H1 (cell line): ENCODE measurements around the gene REG4.

Source experiments
- CHD2 ChIP-seq: IDR thresholded peaks from 2 replicates; pipeline ENCODE4 v1.6.1; 2012; ENCODE audit warnings: low read length, improper control_type of control experiment
- EGR1 ChIP-seq: IDR thresholded peaks from 2 replicates; pipeline ENCODE4 v1.6.1; 2011; ENCODE audit warnings: low read depth, low read length, borderline replicate concordance
- POLR2A ChIP-seq, 2 experiments: IDR thresholded peaks; 1 replicate in 1 of 2; 2 replicates in 1 of 2; pipeline ENCODE4 v1.6.1; 2011; ENCODE audit warnings: low read depth in 2 of 2, low read length in 2 of 2, mild to moderate bottlenecking in 2 of 2; ENCODE audit errors: control extremely low read depth in 1 of 2
- RAD21 ChIP-seq, 2 experiments: IDR thresholded peaks in 1 of 2; conservative IDR thresholded peaks in 1 of 2; 2 replicates each; pipeline ENCODE4 v1.6.1; 2011; ENCODE audit warnings: low read depth in 2 of 2, low read length in 2 of 2, improper control_type of control experiment in 1 of 2, inconsistent platforms in 1 of 2, mild to moderate bottlenecking in 1 of 2, moderate library complexity in 1 of 2
- SP2 ChIP-seq: IDR thresholded peaks from 2 replicates; pipeline ENCODE4 v1.6.1; 2012; ENCODE audit warnings: mild to moderate bottlenecking, low read length, inconsistent platforms
- TAF1 ChIP-seq: IDR thresholded peaks from 2 replicates; pipeline ENCODE4 v1.6.1; 2011; ENCODE audit warnings: mild to moderate bottlenecking, low read depth, low read length
- TAF7 ChIP-seq: optimal IDR thresholded peaks from 2 replicates; pipeline ENCODE3; 2011; ENCODE audit warnings: low read depth, mild to moderate bottlenecking, inconsistent platforms, low read length, moderate library complexity, borderline replicate concordance
- TF ChIP-seq, protein P1 (sequence below), 3 experiments: IDR thresholded peaks; 1 replicate in 2 of 3; 2 replicates in 1 of 3; pipeline versions ENCODE4 v1.5.1 to v1.6.1; 2011; ENCODE audit warnings: low read length in 3 of 3, mild to moderate bottlenecking in 3 of 3, inconsistent platforms in 2 of 3, low read depth in 1 of 3, moderate library complexity in 1 of 3; ENCODE audit not compliant: insufficient read depth in 1 of 3; ENCODE audit errors: control extremely low read depth in 1 of 3

DNA sequence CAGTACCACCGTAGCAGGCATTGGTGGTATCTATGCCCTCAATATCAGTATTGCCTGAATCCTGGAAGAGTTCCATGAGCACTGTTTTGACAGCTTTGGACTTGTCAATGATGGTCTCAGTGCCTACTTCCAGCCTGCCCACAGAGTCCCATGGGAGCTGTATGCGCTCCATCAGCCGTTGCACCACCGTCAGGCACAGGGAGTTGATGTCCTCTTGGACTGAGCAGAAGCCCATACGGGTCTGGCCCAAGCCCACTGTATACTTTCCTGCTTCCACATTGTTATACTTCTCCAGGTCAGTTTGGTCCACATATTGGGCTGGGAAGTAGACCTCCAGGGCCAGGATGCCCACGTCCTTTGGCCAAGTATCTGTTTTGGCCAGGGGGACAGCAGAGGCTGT lies 47.0 kb downstream of the REG4 start:
- no peak for TF ChIP-seq RAD21 (IDR thresholded peaks at IDR 0.05 in 1 of 2, conservative IDR thresholded peaks at IDR 0.05 in 1 of 2; ENCODE audit: low read depth in 2 of 2, low read length in 2 of 2)
- TF ChIP-seq, protein P1, sequence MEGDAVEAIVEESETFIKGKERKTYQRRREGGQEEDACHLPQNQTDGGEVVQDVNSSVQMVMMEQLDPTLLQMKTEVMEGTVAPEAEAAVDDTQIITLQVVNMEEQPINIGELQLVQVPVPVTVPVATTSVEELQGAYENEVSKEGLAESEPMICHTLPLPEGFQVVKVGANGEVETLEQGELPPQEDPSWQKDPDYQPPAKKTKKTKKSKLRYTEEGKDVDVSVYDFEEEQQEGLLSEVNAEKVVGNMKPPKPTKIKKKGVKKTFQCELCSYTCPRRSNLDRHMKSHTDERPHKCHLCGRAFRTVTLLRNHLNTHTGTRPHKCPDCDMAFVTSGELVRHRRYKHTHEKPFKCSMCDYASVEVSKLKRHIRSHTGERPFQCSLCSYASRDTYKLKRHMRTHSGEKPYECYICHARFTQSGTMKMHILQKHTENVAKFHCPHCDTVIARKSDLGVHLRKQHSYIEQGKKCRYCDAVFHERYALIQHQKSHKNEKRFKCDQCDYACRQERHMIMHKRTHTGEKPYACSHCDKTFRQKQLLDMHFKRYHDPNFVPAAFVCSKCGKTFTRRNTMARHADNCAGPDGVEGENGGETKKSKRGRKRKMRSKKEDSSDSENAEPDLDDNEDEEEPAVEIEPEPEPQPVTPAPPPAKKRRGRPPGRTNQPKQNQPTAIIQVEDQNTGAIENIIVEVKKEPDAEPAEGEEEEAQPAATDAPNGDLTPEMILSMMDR (IDR thresholded peaks at IDR 0.05; ENCODE audit: control extremely low read depth in 1 of 3, insufficient read depth in 1 of 3, low read depth in 1 of 3, low read length in 3 of 3) = no peak
- TF ChIP-seq EGR1 = no peak
- no peak for TF ChIP-seq TAF7
- no peak for TF ChIP-seq CHD2
- no peak for TF ChIP-seq TAF1
- no peak for TF ChIP-seq SP2
- TF ChIP-seq POLR2A (IDR thresholded peaks at IDR 0.05; ENCODE audit: control extremely low read depth in 1 of 2, low read depth in 2 of 2, low read length in 2 of 2) = no peak
